Head of caudate nucleus (tissue), 42 donors: ENCODE results near the gene SLC38A6.
"Not testable (repeated sequence)": the region's sequence is repeated elsewhere in the genome, so short reads cannot be mapped to it uniquely, and the experiment has no call there.

Experiments
- DNase-seq, 42 donors: peaks; one replicate each; pipeline versions ENCODE4 v3.0.0 to v3.0.0-alpha.2; 2020 to 2021; ENCODE audit warnings: mixed read lengths in 7 of 42
- intact Hi-C: fragments of 100-400 bp; cut with DNase I; formaldehyde crosslinking; loops from one replicate; pipeline ENCODE4 v1.15.0; 2022

The SLC38A6 gene

DNA sequence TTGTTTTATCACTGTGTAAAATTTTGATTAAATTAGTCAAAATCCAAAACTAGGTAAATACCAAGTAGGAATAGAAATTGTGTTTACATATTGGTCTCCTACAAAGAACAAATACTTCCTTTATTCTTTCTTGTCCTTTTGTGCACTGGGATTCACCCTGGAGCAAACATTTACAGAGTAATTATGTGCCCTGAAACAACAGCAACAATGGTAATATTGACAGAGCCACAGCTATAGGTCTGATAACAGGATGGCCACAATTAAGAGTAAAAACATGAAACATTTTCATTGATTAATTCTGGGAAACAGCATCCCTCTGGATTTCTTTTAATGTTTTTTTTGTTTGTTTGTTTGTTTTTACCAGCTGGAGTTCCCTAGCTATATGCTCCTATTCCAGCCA lies 61.2 kb downstream of the SLC38A6 start:
- no peak for DNase-seq
- intact Hi-C loops: no loop called here

DNA sequence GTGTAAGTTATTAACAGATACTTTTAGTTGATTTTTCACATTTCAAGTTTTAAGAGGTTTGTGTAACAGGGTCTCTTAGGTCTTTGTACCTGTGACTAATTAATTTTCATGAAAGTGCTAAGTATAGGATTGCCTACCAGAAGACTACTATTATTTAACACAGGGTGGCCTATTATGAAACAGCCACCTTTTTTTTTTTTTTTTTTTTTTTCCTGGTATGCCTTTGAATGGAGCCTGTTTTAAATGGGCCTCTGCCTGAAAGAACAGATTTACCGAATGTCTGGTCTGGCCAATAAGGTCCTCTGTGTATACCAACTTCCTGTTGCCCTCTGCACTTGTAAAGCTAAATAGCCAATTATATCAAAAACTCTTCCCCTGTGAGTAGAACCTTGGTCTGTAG lies 62.5 kb downstream of the SLC38A6 start:
- no peak for DNase-seq
- intact Hi-C loops: no loop called here

DNA sequence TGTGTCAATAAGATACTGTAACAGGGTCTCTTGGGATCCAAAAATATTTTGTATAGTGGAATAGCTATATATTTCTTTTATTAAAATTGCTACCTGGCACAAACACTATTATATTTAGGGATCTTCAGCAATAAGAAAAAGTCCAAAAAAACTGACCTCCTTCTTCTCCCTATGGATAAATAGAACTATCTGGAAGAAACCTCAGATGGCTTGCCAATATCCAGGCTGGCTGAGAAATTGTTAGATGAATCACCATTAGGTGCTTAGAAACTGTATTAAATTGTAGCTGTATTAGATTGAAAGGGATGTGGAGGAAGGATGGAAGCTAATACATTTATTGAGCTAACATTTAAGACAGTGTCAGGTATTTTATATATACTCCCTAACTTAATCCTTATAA lies 66.0 kb downstream of the SLC38A6 start:
- intact Hi-C loops: no loop called here
- DNase-seq: no peak

DNA sequence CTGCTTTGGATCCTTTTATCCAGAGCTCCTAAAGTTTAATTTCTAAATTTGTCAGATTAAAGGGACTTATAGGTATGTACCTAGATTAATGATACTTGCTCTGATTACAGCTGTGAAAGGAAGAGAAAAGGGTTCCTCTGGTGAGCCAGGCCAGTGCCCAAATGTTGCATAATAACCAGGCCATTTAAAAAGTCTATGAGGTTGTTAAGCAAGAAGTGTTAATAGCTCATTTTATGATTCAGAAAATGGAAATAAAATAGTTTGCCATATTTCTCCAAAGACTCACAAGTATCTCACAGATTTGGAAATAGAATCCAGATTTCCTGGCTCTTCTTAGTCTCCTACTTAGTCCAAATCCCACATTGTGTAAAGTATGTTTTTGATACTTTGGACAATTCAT lies 67.6 kb downstream of the SLC38A6 start:
- intact Hi-C loops: no loop called here

DNA sequence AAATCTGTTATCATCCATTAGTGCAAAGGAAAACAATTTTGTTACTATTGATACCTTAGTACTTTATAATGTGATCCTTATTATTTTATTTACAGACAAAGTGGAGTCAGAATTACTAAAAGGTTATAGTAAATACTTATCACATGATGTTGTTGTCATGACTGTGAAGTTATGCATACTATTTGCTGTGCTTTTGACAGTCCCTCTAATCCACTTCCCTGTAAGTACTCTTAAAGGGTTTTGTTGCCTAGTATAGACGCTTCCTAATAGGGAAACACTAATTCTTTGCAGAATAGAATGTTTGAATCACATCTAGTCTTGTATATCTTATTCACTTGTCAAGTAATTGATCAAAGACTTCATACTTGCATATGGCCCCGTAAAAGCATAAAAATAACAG lies 69.4 kb downstream of the SLC38A6 start:
- DNase-seq: no peak
- intact Hi-C loops: no loop called here

More for the DNA sequence above, 67.6 kb downstream of the SLC38A6 start:
- no peak for DNase-seq

DNA sequence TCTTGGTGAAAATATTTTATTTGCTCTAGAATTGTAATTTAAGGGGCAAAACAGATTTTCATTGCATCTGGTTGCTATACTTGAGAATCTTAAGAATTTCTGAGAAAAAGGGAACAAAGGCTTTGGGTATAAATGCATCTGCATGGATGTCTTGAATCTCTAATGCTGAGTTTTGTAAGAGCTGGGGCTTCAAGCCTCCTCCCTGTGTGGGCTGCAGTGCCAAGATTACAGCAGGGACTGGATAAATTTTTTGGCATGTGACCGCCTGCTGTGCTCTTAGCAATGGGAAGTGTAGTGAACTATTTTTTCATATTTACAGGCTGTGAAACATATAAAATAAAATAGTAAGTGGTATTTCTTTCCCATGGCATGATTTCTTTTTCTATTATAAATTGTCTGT lies 70.0 kb downstream of the SLC38A6 start:
- intact Hi-C loops: no loop called here
- DNase-seq: peak in 30 of 42 donors; percentile 1 to 70 (median 22)

DNA sequence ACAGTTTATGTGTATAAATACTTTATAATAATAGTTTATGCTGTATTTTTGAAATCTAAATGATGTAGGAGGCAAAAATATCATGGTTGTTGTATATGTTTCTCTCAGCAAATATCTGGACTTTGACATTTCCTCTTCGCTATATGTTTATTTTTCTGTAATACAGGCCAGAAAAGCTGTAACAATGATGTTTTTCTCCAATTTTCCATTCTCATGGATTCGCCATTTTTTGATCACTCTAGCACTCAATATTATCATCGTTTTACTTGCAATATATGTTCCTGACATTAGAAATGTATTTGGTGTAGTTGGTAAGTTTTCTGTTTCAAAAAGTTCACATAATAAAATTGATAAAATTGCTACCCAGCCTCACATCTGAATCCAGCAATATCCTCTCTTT lies 70.6 kb downstream of the SLC38A6 start:
- DNase-seq: no peak
- intact Hi-C loops: no loop called here

DNA sequence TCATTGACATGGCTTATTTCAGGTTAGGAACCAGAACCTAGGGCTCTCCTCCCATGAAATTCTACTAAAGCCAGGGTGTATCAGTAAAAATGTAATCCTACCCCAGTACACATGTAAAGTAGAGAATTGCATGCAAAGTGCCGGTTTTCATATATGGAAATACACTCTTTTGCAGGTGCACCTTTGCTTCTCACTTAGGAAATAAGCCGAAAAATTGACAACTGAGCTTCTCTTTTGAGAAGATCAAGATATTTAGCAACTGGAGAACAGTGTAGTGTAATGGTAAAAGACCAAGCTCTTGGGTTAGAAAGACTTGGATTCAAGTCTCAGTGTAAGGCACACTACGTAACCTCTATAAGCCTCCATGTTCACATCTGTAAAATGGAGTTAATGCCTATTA lies 82.4 kb downstream of the SLC38A6 start:
- intact Hi-C loops: no loop called here
- no peak for DNase-seq

DNA sequence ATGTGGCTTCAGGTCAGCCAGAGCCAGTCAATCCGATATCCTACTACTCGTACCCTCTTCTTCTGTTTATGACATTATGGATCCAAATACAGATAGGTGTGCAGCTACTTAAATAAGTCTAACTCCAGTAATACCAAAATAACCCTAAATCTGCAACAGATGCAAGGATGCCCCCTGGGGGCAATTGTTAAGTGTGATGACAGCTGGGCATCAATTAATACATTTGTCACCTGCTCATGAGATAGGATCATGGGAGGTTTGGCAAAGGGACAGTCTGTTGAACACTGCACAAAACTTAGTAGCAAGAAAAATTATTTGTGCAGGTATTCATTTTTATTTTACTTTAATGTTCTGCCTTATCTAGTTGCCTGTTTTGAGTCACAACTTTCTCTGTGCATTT lies 83.2 kb downstream of the SLC38A6 start:
- intact Hi-C loops: no loop called here
- DNase-seq: no peak

DNA sequence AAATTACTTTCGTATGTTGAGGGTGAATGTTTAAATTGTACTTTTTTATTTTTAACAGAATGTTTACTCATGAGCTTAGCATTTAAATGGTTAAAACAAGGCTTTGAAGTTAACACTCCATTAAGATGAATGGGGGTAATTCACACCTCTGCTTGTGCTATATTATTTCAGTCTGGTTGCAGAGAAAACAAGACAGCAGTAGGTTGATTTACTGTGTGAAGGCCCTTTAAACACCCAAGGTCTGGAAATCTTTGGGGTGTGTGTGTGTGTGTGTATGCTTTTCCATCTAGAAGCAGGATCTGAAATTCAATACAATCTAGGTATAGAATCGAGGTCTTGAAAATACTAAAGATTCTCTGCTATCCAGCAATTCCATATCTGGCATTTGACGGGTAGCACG lies 83.8 kb downstream of the SLC38A6 start:
- DNase-seq: no peak
- intact Hi-C loops: no loop called here

DNA sequence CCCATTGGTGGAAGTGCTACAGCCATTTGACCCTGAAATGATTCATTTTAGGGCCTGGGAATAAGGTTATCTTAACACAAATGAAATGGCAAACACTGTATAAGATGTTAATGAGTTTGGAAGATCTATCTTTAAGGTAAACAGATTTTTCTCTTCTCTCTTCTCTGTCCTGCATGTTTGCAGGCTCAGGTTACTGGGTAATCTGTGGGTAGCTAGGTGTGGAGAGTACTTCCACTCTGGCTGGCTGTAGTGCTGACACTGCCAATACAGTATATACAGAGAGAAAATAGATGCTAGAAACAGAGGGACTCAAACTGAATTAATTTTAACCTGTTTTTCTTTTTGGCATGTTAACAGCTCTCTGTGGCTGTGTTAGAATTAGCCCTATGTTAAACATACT lies 84.6 kb downstream of the SLC38A6 start:
- no peak for DNase-seq
- intact Hi-C loops: no loop called here

DNA sequence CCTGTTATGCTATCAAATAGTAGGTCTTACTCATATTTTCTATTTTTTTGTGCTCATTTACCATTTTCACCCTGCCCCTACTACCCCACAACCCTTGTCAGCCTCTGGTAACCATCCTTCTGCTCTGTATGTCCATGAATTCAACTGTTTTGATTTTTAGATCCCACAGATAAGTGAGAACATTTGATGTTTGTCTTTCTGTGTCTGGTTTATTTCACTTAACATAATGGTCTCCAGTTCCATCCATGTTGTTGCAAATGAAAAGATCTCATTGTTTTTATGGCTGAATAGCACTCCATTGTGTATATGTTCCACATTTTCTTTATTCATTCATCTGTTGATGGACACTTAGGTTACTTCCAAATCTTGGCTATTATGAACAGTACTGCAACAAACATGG lies 91.4 kb downstream of the SLC38A6 start:
- DNase-seq, intact Hi-C loops: not testable (repeated sequence)

DNA sequence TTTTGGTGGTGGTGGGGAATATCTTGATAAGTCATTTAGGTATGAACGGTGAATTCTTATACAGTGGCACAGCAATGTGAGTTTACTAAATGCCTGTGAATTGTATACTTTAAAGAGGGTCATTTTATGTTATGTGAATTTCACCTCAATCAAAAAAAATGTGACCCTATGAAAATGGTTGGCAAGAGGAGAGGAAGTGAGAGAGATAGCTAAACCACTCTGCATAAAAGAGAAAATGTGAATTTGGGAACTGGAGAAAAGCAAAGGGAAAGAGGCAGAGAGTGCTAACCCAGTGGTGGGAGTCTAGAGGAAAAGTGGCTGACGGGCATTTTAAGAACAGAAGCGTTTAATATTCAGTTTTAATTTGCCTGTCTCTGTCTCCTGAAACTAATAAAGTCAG lies 93.8 kb downstream of the SLC38A6 start:
- DNase-seq: no peak
- intact Hi-C loops: no loop called here

DNA sequence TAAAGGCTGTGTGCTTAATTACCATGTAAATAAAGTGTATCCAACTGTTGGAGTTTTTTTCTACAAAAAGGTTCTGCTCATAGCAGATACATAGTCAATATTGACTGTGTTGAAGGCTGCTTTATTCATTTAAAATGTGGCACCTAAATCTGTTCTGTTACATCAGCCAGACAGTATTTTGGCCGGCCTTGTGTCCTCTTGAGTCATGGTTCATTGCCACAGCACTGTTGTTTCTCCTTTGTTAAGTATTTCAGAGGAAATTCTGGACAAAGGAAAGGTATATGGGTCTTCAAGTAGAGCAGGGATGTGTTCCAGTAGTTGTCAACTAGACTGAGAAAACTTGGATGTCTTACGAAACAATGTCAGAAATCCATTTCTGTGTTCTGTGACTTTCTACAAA lies 95.5 kb downstream of the SLC38A6 start:
- DNase-seq: no peak

DNA sequence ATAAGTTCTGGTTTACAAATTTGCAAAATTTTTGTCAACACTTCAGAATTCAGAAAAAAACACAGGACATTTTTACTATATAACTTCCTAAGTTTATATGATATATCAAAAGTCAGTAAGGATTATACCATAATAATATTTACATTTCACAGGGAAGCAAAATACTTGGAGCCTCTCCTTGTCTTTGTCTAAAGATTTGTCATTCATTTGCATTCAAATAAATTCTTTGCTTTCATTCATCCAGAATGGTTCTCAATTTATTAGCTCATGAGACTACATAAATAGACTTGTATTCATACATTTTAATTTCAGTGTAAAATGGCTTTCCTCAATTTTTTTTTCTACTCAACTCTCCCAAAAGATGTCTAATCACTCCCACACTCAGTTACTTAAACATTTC lies 96.4 kb downstream of the SLC38A6 start:
- intact Hi-C loops: no loop called here
- no peak for DNase-seq

More for the DNA sequence above, 95.5 kb downstream of the SLC38A6 start:
- intact Hi-C loops: no loop called here

DNA sequence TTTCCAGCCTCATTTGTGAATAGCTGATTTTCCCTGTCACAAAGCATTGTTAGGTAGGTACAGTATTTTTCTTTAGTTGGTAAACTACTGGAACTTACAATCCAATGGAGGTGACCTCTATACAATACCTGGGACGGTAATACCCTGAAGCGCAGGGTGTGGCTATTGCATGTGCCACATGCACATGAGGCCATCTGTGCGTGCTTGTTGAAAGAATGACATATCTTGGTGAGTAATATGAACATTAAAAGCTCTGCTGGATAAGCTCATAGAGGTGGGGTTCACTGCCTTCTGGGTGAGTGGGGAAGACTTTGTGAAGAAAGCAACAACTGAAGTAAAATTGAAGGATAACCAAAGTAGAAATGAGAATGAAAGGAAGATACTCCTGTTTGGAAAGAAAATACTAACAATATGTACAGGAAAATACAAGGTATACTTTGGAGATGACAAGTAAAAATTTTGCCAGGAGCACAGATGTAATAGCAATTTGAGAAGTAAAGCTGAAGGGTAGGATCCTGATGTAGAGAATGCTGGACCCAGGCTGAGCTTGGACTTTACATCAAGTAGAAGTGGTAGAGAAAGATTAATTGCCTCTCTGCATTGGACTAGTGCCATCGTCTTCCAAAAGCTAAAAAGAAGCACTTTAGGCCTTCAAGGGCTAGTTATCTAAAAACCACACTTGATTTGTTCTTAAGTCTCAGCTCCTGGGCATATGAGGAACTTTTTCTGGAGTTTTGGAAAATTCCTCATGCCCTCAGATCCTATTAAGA lies 97.1 kb downstream of the SLC38A6 start:
- intact Hi-C loops: no loop called here
- no peak for DNase-seq

DNA sequence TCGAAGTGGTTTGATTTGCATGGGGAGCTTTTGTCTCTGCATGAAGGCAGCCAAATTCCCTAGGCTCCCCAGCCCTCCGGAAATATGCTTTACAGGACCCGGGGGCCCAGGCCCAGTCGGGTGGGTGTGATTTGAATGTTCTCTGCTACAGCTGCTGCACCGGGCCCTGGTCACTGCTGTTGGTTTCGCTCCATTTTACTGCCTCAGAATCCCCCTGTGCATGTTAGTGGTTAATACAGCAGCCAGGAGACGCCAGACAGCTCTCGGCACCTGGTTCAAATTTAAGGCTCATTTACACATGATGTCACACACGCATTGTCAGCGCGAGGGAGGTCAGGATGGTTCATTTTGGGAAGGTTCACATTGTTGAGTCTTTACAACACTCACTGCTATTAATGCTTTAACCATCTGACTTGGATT lies 99.6 kb downstream of the SLC38A6 start:
- intact Hi-C loops: no loop called here
- no peak for DNase-seq

DNA sequence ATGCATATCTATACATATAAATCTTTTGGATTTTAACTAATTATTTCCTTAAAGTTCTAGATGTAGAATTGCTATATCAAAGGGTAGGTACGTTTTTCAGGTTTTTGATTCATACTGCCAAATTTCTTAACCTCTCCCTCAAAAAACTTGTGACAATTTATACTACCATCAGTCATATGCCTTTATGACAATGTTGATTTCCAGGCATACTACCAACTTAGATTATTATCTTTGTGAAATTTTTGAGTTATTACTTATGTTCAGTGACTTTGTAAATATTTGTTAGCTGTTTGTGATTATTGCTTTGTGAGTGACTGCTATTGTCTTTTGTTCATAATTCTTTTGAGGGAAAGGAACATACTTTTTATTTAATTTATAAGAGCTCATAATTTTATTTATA lies 107.0 kb downstream of the SLC38A6 start:
- intact Hi-C loops: no loop called here
- DNase-seq: no peak

DNA sequence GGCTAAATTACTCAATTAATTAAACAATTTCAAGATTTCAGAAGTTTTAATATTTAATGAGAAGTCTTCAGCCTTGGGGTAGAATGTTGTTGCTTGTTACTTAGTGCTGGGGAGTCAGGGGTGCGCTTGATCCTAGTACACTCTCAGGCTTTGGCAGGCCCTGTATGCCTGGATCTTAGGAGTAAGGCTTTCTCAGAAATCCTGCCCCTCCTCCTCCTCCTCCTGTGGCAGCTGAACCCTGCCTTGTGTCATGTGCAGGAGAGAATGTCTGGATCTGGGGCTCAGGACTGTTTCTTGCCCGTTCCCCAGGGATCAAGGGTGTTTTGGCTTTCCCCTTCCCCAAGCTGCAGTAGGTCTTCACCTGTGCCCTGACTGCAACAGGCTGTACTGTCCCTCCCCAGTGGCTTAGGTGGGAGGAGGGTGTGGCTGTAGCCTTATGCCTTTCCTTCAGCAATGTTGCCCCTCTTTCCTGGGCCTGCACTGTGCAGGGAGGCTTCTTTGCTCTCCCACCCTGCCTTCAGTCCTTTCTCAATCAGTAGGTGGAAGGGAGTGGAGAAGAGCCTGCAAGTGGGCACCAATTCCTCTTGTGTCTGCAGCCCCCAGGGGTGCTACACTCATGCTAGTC lies 108.2 kb downstream of the SLC38A6 start:
- DNase-seq: no peak
- intact Hi-C loops: no loop called here

DNA sequence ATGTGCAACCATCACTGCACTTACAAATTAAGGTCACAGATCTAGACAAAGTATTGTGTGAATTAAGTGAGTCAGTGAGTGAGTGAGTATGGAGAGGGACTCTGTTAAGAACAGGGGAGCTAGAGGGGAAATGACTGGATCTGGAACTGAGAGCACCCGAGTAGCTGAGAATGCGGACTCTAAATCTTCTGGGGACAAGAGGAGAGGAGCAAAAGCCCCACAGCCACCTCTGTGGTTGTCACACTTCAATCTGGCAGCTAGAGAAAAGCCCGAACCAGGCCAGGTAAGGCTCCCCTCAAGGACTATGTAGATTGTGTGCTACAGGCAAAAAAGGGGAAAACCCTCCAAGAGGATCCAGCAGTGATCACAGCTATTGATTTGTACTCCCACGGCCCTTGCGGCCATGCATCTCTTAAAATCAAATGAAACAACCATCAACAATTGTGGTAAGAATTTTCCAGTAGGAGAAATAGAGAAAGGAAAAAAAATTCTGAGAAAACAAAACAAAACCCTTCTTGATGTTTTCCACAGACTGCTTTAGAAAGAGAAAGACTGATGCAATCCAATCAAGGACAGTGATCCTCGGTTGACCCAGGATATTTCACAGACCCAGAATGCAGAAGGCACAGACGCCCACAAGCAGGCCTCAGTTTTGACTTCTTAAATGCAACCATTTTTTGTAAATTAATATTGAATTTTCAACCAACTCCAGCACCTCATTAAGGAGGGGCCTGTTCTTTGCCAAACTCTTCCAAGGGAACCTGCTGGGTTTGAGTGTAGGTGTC lies 109.6 kb downstream of the SLC38A6 start:
- DNase-seq: no peak
- intact Hi-C loops: no loop called here
